IPS-20b (cell line): Measurements from ENCODE around the gene METTL2B.
"Not testable (repeated sequence)": the region's sequence is repeated elsewhere in the genome, so short reads cannot be mapped to it uniquely, and the experiment has no call there.

Source experiments
- H3K27ac ChIP-seq: one replicate; pipeline ENCODE4 v1.5.1; 2013; ENCODE audit warnings: low read length
- H3K27me3 ChIP-seq: 2 replicates; pipeline ENCODE4 v1.6.1; 2013; ENCODE audit warnings: mild to moderate bottlenecking, low read length, inconsistent platforms; ENCODE audit not compliant: insufficient read depth
- H3K36me3 ChIP-seq: 2 replicates; pipeline ENCODE4 v1.6.1; 2013; ENCODE audit warnings: low read depth, mild to moderate bottlenecking, inconsistent platforms, low read length, moderate library complexity; ENCODE audit not compliant: insufficient read depth
- H3K4me1 ChIP-seq: 2 replicates; pipeline ENCODE4 v1.6.1; 2013; ENCODE audit warnings: mild to moderate bottlenecking, control low read depth, inconsistent platforms, low read length, moderate library complexity; ENCODE audit not compliant: insufficient read depth
- H3K4me3 ChIP-seq: 2 replicates; pipeline ENCODE4 v1.5.1; 2013; ENCODE audit warnings: mild to moderate bottlenecking, low read length, inconsistent platforms
- H3K9ac ChIP-seq: 2 replicates; pipeline ENCODE4 v1.6.1; 2013; ENCODE audit warnings: low read depth, mild to moderate bottlenecking, inconsistent platforms, low read length, moderate library complexity
- H3K9me3 ChIP-seq: 2 replicates; pipeline ENCODE4 v1.6.1; 2013; ENCODE audit warnings: mild to moderate bottlenecking, low read depth, low read length, inconsistent platforms; ENCODE audit not compliant: insufficient read depth

Gene METTL2B

GRCh38 chr7:128531105-128531954 is 54.8 kb downstream of the METTL2B start:
- Histone ChIP-seq H3K4me3 (peak overlapping the region; percentile 73; the same call in 1 of the 2 replicates), H3K36me3 (peaks cover 12% of the 10 kb centered on the region; the same call in 1 of the 2 replicates), H3K9ac (peak overlapping the region; percentile 84; the same call in 1 of the 2 replicates)
- not testable (repeated sequence) for H3K4me1 ChIP-seq, H3K9me3 ChIP-seq, H3K27me3 ChIP-seq, H3K27ac ChIP-seq

- H3K27ac ChIP-seq, result not testable (repeated sequence)
These were observed 55.5 kb downstream of the METTL2B start for GRCh38 chr7:128531955-128532478.

GRCh38 chr7:128532956-128533355 is 56.4 kb downstream of the METTL2B start:
- peak overlapping the region; percentile 73 for H3K4me3 ChIP-seq
- peaks cover 12% of the 10 kb centered on the region; the same call in 1 of the 2 replicates for H3K36me3 ChIP-seq
- peak overlapping the region; percentile 84; the same call in 1 of the 2 replicates for H3K9ac ChIP-seq
- not testable (repeated sequence) for H3K9me3 ChIP-seq, H3K27me3 ChIP-seq, H3K4me1 ChIP-seq, H3K27ac ChIP-seq

More at GRCh38 chr7:128531955-128532478, 55.5 kb downstream of the METTL2B start:
- Histone ChIP-seq H3K4me3 (peak overlapping the region; percentile 73), H3K9ac (peak overlapping the region; percentile 84; the same call in 1 of the 2 replicates), H3K36me3 (peaks cover 12% of the 10 kb centered on the region; the same call in 1 of the 2 replicates)
- not testable (repeated sequence) for H3K4me1 ChIP-seq, H3K9me3 ChIP-seq, H3K27me3 ChIP-seq

- H3K27ac ChIP-seq, H3K9me3 ChIP-seq, H3K9ac ChIP-seq, H3K4me1 ChIP-seq, H3K27me3 ChIP-seq, H3K4me3 ChIP-seq: not testable (repeated sequence)
- H3K36me3 ChIP-seq, result peaks cover 35% of the 10 kb centered on the region
These were observed 60.9 kb downstream of the METTL2B start for GRCh38 chr7:128537410-128537809.

- H3K27ac ChIP-seq, H3K9ac ChIP-seq, H3K4me1 ChIP-seq, H3K4me3 ChIP-seq, H3K27me3 ChIP-seq, H3K9me3 ChIP-seq: not testable (repeated sequence)
- peaks cover 33% of the 10 kb centered on the region for H3K36me3 ChIP-seq
These were observed 66.0 kb downstream of the METTL2B start for GRCh38 chr7:128542530-128542929.

GRCh38 chr7:128543300-128543699 is 66.8 kb downstream of the METTL2B start:
- H3K36me3 ChIP-seq, result peaks cover 35% of the 10 kb centered on the region
- not testable (repeated sequence) for H3K27ac ChIP-seq

GRCh38 chr7:128546319-128546851 is 69.8 kb downstream of the METTL2B start:
- H3K27me3 ChIP-seq, H3K9me3 ChIP-seq, H3K4me1 ChIP-seq, H3K27ac ChIP-seq, H3K9ac ChIP-seq, H3K4me3 ChIP-seq: not testable (repeated sequence)
- peaks cover 16% of the 10 kb centered on the region for H3K36me3 ChIP-seq

More at GRCh38 chr7:128543300-128543699, 66.8 kb downstream of the METTL2B start:
- H3K9me3 ChIP-seq, H3K9ac ChIP-seq, H3K4me3 ChIP-seq, H3K27me3 ChIP-seq, H3K4me1 ChIP-seq: not testable (repeated sequence)

GRCh38 chr7:128550920-128551319 is 74.4 kb downstream of the METTL2B start:
- Histone ChIP-seq H3K36me3 (peaks cover 12% of the 10 kb centered on the region), H3K27me3 (no peaks in the 10 kb centered on the region), H3K27ac (no peak overlapping the region), H3K4me1 (no peaks in the 10 kb centered on the region), H3K9ac (no peak overlapping the region), H3K4me3 (no peak overlapping the region), H3K9me3 (no peaks in the 10 kb centered on the region)

- H3K27me3 ChIP-seq, H3K36me3 ChIP-seq, H3K9me3 ChIP-seq, H3K4me1 ChIP-seq, H3K9ac ChIP-seq, H3K27ac ChIP-seq, H3K4me3 ChIP-seq: not testable (repeated sequence)
These were observed 77.8 kb downstream of the METTL2B start for GRCh38 chr7:128554394-128554793.
